HepG2 (cell line): Measurements from ENCODE around the gene CNTN4.

Experiments
- ARHGAP35 ChIP-seq: sonication (generic); formaldehyde crosslinking; IDR thresholded peaks from 2 replicates; pipeline ENCODE4 v1.9.0; 2022; ENCODE audit warnings: mild to moderate bottlenecking, inconsistent platforms, moderate library complexity, missing genetic modification reagents, borderline replicate concordance
- HDAC6 ChIP-seq: fragments of 200-600 bp; sonication (generic); IDR thresholded peaks from 2 replicates; pipeline ENCODE4 v1.7.0; 2017; ENCODE audit warnings: mild to moderate bottlenecking, antibody characterized with exemption, low read length, low read depth
- JUND ChIP-seq: sonication (generic); formaldehyde crosslinking; IDR thresholded peaks from 2 replicates; pipeline ENCODE4 v1.8.0; 2022; ENCODE audit warnings: mild to moderate bottlenecking, missing genetic modification reagents
- NR2C2 ChIP-seq: sonication (generic); formaldehyde crosslinking; IDR thresholded peaks from 2 replicates; pipeline ENCODE4 v1.4.0; 2020; ENCODE audit warnings: missing genetic modification reagents, mild to moderate bottlenecking, moderate library complexity, borderline replicate concordance
- NR3C1 ChIP-seq: sonication (generic); formaldehyde crosslinking; IDR thresholded peaks from 2 replicates; pipeline ENCODE4 v1.4.0; 2020; ENCODE audit warnings: missing genetic modification reagents
- RAD21 ChIP-seq: fragments of 450-650 bp; formaldehyde crosslinking; IDR thresholded peaks from 2 replicates; pipeline ENCODE4 v1.5.0; 2020; ENCODE audit warnings: mild to moderate bottlenecking
- ZFX ChIP-seq: sonication (generic); formaldehyde crosslinking; IDR thresholded peaks from 2 replicates; pipeline ENCODE4 v1.4.0; 2020; ENCODE audit warnings: mild to moderate bottlenecking, low read depth, missing genetic modification reagents, moderate library complexity
- ZNF761 ChIP-seq: sonication (generic); formaldehyde crosslinking; conservative IDR thresholded peaks from 2 replicates; pipeline ENCODE4 v1.4.0; 2020; ENCODE audit warnings: mild to moderate bottlenecking, missing genetic modification reagents
- TF ChIP-seq, protein P1 (sequence below): sonication (generic); formaldehyde crosslinking; IDR thresholded peaks from 2 replicates; pipeline ENCODE4 v1.5.0; 2020; ENCODE audit warnings: mild to moderate bottlenecking, missing genetic modification reagents, moderate library complexity
- TF ChIP-seq, protein P2 (sequence below): sonication (generic); formaldehyde crosslinking; IDR thresholded peaks from 2 replicates; pipeline ENCODE4 v1.5.1; 2020; ENCODE audit warnings: mild to moderate bottlenecking, missing genetic modification reagents

DNA sequence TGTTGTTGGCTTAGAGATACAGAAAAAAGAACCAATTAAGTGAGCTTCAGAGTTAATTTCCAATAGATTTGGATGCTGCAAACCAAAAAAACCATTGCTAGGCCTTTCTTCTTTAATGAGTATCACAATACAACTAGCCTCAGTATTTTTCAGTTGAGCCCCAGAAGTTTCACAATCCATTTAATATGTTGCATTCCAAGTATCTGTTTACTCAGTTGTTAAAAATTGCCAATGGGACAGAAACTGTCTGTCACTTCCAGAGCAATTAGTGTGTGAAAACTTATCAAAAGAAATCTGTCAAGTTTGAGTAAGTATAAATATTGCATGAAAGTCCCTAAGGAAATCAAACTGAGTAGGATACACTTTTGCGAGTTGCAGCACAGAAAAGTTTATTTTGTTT lies 763.7 kb downstream of the CNTN4 start:
- no peak for TF ChIP-seq ARHGAP35 (CRISPR knock-in tag)
- TF ChIP-seq ZFX (CRISPR knock-in tag): no peak
- TF ChIP-seq JUND: no peak
- TF ChIP-seq NR3C1 (CRISPR knock-in tag): no peak
- TF ChIP-seq, protein P1, sequence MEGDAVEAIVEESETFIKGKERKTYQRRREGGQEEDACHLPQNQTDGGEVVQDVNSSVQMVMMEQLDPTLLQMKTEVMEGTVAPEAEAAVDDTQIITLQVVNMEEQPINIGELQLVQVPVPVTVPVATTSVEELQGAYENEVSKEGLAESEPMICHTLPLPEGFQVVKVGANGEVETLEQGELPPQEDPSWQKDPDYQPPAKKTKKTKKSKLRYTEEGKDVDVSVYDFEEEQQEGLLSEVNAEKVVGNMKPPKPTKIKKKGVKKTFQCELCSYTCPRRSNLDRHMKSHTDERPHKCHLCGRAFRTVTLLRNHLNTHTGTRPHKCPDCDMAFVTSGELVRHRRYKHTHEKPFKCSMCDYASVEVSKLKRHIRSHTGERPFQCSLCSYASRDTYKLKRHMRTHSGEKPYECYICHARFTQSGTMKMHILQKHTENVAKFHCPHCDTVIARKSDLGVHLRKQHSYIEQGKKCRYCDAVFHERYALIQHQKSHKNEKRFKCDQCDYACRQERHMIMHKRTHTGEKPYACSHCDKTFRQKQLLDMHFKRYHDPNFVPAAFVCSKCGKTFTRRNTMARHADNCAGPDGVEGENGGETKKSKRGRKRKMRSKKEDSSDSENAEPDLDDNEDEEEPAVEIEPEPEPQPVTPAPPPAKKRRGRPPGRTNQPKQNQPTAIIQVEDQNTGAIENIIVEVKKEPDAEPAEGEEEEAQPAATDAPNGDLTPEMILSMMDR (CRISPR knock-in tag): no peak
- TF ChIP-seq, protein P2, sequence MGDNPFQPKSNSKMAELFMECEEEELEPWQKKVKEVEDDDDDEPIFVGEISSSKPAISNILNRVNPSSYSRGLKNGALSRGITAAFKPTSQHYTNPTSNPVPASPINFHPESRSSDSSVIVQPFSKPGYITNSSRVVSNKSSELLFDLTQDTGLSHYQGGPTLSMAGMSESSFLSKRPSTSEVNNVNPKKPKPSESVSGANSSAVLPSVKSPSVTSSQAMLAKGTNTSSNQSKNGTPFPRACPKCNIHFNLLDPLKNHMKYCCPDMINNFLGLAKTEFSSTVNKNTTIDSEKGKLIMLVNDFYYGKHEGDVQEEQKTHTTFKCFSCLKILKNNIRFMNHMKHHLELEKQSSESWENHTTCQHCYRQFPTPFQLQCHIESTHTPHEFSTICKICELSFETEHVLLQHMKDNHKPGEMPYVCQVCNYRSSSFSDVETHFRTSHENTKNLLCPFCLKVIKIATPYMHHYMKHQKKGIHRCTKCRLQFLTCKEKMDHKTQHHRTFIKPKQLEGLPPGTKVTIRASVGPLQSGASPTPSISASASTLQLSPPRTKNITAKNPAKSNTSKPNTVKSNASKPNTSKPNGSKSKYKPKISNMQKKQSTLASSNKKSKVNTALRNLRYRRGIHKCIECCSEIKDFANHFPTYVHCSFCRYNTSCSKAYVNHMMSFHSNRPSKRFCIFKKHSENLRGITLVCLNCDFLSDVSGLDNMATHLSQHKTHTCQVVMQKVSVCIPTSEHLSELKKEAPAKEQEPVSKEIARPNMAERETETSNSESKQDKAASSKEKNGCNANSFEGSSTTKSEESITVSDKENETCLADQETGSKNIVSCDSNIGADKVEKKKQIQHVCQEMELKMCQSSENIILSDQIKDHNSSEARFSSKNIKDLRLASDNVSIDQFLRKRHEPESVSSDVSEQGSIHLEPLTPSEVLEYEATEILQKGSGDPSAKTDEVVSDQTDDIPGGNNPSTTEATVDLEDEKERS: no peak
- TF ChIP-seq RAD21 (CRISPR knock-in tag): no peak
- no peak for TF ChIP-seq ZNF761 (CRISPR knock-in tag)
- no peak for TF ChIP-seq NR2C2 (CRISPR knock-in tag)
- no peak for TF ChIP-seq HDAC6
